GM10266 (cell line): ENCODE data around the gene ABCC9.

Source experiments
- DNase-seq: peaks from one replicate; pipeline ENCODE4 v3.0.0; 2012; ENCODE audit errors: extremely low spot score
- CTCF ChIP-seq: IDR thresholded peaks from 2 replicates; pipeline ENCODE4 v1.5.1; 2012; ENCODE audit warnings: mild to moderate bottlenecking, low read depth; ENCODE audit not compliant: control insufficient read depth, insufficient read depth; ENCODE audit errors: missing control alignments

Gene ABCC9

DNA sequence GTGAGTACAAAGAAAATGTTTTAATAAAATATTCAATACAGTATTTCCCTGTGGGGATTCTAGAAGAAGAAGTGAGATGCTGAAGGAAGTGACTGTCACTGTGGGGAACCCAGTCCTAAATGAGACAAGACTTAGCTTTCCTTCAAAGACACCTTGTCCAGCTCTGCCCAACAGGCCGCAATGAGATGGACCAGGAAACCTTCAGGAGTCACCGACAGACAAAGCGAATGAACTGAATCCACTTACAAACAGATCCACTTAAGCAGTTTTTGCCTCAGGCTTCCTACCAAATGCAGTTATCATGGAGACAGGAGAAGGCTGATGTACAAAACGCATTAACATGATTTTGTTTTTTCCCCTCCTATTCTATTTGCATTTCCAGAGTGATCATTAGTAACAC is 176.3 kb downstream of the ABCC9 start:
- no peak for TF ChIP-seq CTCF
- DNase-seq: no peak

GRCh38 chr12:21764065-21764464 is 177.2 kb downstream of the ABCC9 start:
- no peak for DNase-seq
- no peak for TF ChIP-seq CTCF

DNA sequence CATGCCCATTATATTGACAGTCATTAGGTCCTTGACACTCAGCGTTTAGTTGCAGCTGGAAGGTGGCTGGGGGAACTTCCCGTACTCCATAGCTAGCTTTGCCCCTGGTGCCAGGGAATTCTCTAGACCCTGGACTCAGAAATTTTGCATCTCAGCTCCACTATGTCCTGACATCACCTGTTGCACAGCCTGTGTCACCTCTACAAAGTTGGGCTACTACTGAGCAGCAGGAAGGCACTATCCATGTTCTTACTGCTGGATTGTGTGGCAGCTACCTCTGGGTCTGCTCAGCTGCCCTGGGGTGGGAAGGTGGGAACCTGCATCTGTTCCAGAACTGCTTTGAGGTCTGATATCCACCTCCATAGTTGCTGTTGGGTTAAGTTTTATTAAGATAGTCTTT is 177.7 kb downstream of the ABCC9 start:
- no peak for DNase-seq
- TF ChIP-seq CTCF: no peak

DNA sequence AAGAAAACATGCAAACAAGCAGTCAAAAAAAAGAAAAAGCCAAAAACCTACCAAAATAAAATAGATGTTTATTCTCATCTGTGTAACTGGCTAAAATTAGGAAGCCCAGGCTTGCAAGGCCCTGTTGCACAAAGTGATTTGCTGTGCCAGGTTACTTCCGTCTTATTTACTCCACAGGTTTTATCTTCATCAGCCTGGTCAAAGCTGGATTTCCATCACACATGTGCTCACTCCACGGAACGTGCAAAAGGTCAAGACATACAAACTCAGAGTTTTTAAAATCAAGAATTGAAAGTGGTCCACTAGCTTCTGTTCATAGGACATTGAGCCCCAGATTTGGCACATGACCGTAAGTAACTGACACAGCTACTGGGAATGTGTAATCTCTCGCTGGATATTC is 181.5 kb downstream of the ABCC9 start:
- no peak for TF ChIP-seq CTCF

DNA sequence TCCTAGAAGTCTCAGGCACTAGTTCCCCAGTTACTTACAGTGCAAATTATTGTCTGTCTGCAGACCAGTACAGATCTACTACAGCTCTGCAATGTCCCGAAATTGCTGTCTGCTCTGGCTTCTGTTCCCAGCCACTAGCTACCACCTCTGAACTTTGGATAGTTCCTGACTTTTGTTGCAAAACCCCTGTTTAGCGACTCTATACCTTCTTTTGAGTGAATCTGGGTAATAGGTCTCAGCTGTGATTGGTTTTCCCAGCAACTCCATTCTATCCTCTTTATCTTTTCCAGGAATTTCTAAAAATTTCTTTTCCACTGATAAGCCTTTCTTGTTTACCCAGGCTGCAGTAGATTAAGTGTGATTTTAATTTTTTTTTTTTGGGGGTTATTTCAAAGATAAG is 183.5 kb downstream of the ABCC9 start:
- DNase-seq: no peak
- no peak for TF ChIP-seq CTCF

More for the DNA sequence above, 181.5 kb downstream of the ABCC9 start:
- no peak for DNase-seq

DNA sequence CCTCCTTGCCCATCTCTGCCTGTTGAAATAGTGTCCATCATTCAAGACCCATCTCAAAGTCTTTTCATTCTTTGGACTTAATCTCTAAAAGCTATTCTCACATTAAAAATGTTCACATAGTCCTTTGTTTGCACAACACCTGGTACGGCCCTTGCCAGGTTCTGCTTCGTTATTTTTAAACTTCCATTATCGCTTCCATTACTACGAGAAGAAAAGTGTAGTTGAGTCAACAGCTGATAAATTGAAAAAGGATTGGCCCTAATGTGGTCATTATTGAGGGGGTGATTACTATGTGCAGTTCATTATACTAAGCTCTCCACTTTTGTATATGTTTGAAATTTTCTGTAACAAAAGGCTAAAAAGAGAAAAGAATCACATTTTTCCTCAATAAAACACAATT is 184.5 kb downstream of the ABCC9 start:
- no peak for DNase-seq
- TF ChIP-seq CTCF: no peak

- no peak for DNase-seq
- no peak for TF ChIP-seq CTCF
Observed at GRCh38 chr12:21751517-21751916, 189.7 kb downstream of the ABCC9 start.
